GM12878 (cell line): ENCODE results near the gene SLC35E1. TPM values are rescaled to one million over a fixed set of nuclear protein-coding genes. Genes with fewer than 3 reads are reported as not detected.
A peak's percentile ranks its signal among the peaks of the same experiment; 100 is the strongest.

Experiments used
- ATAC-seq: fragments of 200-7000 bp; cut with Tn5 transposase; 3 replicates; pipeline ENCODE4 v1.9.1; 2020; ENCODE audit warnings: mild to moderate bottlenecking, moderate library complexity
- BruUV-seq: library from RNA; stranded (reverse); fragments of 400-500 nt; replicated peaks from 2 replicates; lab custom pipeline; 2021; lab: Mats Ljungman, UMichigan
- CTCF ChIA-PET: fragments of 300-600 bp; sonication (Branson Sonifier 250); formaldehyde crosslinking; extraction: SDS; loops from one replicate; lab custom pipeline; 2021; ENCODE audit warnings: inconsistent platforms; lab: Yijun Ruan, JAX
- POLR2A ChIA-PET: fragments of 350-600 bp; formaldehyde crosslinking; extraction: SDS; loops from one replicate; lab custom pipeline; 2021; ENCODE audit warnings: inconsistent platforms; lab: Charles Lee
- RAD21 ChIA-PET: fragments of 300-600 bp; sonication (Branson Sonifier 250); formaldehyde crosslinking; loops from one replicate; lab custom pipeline; 2023; ENCODE audit warnings: antibody characterized with exemption; ENCODE audit not compliant: unreplicated experiment; lab: Charles Lee
- SMC1A ChIA-PET: fragments of 300-600 bp; sonication (Branson Sonifier 250); formaldehyde crosslinking; loops from one replicate; lab custom pipeline; 2023; ENCODE audit not compliant: unreplicated experiment, uncharacterized antibody; lab: Charles Lee
- DNase-seq: peaks from one replicate; pipeline ENCODE4 v3.0.0-alpha.2; 2011; ENCODE audit warnings: low read depth, low spot score
- FAIRE-seq: peaks from 3 replicates; lab custom pipeline; 2011; peaks lifted over from hg19 to GRCh38; lab: Jason Lieb, UNC
- H2AFZ ChIP-seq: 2 replicates; pipeline ENCODE4 v1.6.0; 2011; ENCODE audit warnings: low read depth, low read length, control low read depth; ENCODE audit not compliant: control insufficient read depth
- H3K27ac ChIP-seq: 2 replicates; pipeline ENCODE4 v1.5.1; 2011; ENCODE audit warnings: control low read depth; ENCODE audit not compliant: control insufficient read depth, insufficient read depth
- H3K27me3 ChIP-seq, 2 experiments: replicated peaks in 1 of 2; 2 replicates each; pipeline versions ENCODE4 v1.6.0 to v1.6.1; 2011; ENCODE audit warnings: low read length in 1 of 2; ENCODE audit not compliant: control insufficient read depth in 2 of 2, insufficient read depth in 2 of 2
- H3K36me3 ChIP-seq, 2 experiments: 2 replicates each; pipeline ENCODE4 v1.5.1; 2011; ENCODE audit warnings: low read length in 1 of 2; ENCODE audit not compliant: control insufficient read depth in 2 of 2, insufficient read depth in 2 of 2
- H3K4me1 ChIP-seq: 2 replicates; pipeline ENCODE4 v1.6.1; 2011; ENCODE audit warnings: mild to moderate bottlenecking, low read length, moderate library complexity, mixed read lengths; ENCODE audit not compliant: control insufficient read depth, insufficient read depth
- H3K4me2 ChIP-seq: 2 replicates; pipeline ENCODE4 v1.6.0; 2011; ENCODE audit warnings: control low read depth; ENCODE audit not compliant: control insufficient read depth, insufficient read depth
- H3K4me3 ChIP-seq: fragments of 200-600 bp; sonication (generic); 2 replicates; pipeline ENCODE4 v1.5.1; 2016
- H3K79me2 ChIP-seq: 2 replicates; pipeline ENCODE4 v1.6.0; 2011; ENCODE audit warnings: low read length; ENCODE audit not compliant: control insufficient read depth, insufficient read depth
- H3K9ac ChIP-seq: 2 replicates; pipeline ENCODE4 v1.8.0; 2011; ENCODE audit warnings: low read length, control low read depth, mixed read lengths; ENCODE audit not compliant: control insufficient read depth, insufficient read depth
- H3K9me3 ChIP-seq: replicated peaks from 3 replicates; pipeline ENCODE4 v1.5.1; 2011; ENCODE audit warnings: mild to moderate bottlenecking, low read length; ENCODE audit not compliant: control insufficient read depth, insufficient read depth
- H4K20me1 ChIP-seq: 2 replicates; pipeline ENCODE4 v1.6.0; 2011; ENCODE audit not compliant: control insufficient read depth, insufficient read depth
- CEBPB ChIP-seq, 2 experiments: fragments of 150-350 bp in 1 of 2; IDR thresholded peaks; 2 replicates each; pipeline ENCODE4 v1.6.1; 2012 to 2014; ENCODE audit warnings: low read depth in 2 of 2, low read length in 2 of 2, borderline replicate concordance in 1 of 2, inconsistent platforms in 1 of 2
- POLR2A ChIP-seq: IDR thresholded peaks from 2 replicates; pipeline ENCODE4 v1.6.1; 2011; ENCODE audit warnings: low read depth, mild to moderate bottlenecking, low read length
- WGBS: methylation state at CpG from one replicate; pipeline ENCODE4 v1.1.6; 2016; ENCODE audit warnings: low lambda C conversion rate; ENCODE audit not compliant: insufficient replicate concordance, insufficient coverage; ENCODE audit errors: missing lambda C conversion rate; 5-methylcytosine and 5-hydroxymethylcytosine counted together
- in situ Hi-C: fragments of 300-500 bp; cut with MboI; formaldehyde crosslinking; loops from 9 replicates; pipeline ENCODE4 v1.14.3; 2018; ENCODE audit warnings: mixed read lengths
- intact Hi-C: fragments of 100-400 bp; cut with micrococcal nuclease; formaldehyde crosslinking; loops from one replicate; pipeline ENCODE4 v1.14.2; 2022; ENCODE audit not compliant: unreplicated experiment
- polyA plus RNA-seq, 11 experiments: library from polyadenylated mRNA; depleted of rRNA in 4 of 11; unstranded in 6 of 11; stranded (reverse) in 5 of 11; fragments of >200 nt; fragmentation: Nextera tagmentation in 4 of 11; fragmentation: Illumina TruSeq in 1 of 11; extraction: Ambion mirVana in 4 of 11; extraction: Trizol in 1 of 11; gene quantifications; 1 replicate in 1 of 11; 2 replicates in 10 of 11; pipeline versions ENCODE4 v1.2.1 to v1.2.3, GENCODE V29; 2011 to 2016; ENCODE audit warnings: inconsistent platforms in 2 of 11, missing spikeins in 2 of 11, low read depth in 1 of 11
- total RNA-seq, 4 experiments: library from RNA; depleted of rRNA in 3 of 4; stranded (reverse); fragments of >200 nt in 3 of 4; fragmentation: Illumina TruSeq in 1 of 4; extraction: Trizol in 1 of 4; gene quantifications; 2 replicates each; pipeline versions ENCODE4 v1.2.1 to v1.2.3, GENCODE V29; 2013 to 2021
- TF ChIP-seq, protein P1 (sequence below): fragments of 450-650 bp; IDR thresholded peaks from 2 replicates; pipeline ENCODE4 v1.6.1; 2017; ENCODE audit warnings: borderline replicate concordance

The SLC35E1 gene
- total and polyA plus RNA-seq, 10 of the 15 experiments (the other 5 are each of a cell fraction or from before 2014, with no cell fraction given) = 11.3 to 37.7 (median 22.1) TPM

DNA sequence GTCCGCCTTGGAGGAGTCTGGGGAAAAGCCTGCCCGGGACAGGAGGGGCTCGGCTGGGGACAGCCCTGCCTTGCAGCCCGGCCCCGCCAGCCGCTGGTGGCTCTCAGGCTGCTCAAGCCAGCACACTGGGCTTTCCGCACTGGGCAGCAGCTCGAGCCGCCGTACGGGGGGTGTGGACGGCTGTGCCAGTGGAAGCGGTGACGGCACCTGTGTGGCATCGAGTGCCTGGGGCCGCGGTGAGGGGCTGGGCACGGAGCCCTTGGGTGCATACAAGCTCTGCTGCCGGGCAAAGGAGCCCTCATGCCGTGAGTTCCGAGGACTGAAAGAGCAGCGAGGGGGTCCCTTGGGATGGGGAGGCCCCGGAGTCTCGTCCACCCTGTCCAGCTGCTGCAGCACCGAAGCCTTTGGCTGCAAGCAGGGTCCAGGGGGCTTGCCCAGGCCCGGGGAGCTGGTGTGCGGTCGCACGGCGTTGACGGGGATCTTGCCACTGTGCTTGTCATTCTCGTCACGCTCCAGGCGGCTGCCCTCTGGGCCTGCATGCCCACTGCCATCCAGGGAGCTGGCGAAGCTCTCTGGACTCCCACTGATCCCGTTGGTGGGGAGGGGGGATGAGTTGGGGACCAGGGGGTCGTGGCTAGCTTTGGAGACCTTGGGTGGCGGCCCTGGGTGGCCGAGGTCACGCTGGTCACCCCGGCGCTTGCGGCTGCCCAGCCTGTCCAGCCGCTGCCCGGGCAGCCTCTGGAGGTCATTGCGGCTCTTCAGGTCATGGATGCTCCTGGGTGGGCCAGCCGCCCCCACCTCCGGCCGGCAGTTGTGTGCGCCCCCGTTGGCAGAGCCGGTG lies 4.7 kb upstream of the SLC35E1 start:
- no peaks in the 10 kb centered on the region for H3K9me3 ChIP-seq
- H3K9ac ChIP-seq = no peak overlapping the region
- 97% methylated on average over 35 of the region's 52 CpGs for WGBS
- peaks cover 85% of the 10 kb centered on the region for H3K79me2 ChIP-seq
- no TSS peak for BruUV-seq
- no peaks in the 10 kb centered on the region for H3K27me3 ChIP-seq
- peaks cover 2% of the 10 kb centered on the region; the same call in 1 of the 2 replicates for H4K20me1 ChIP-seq
- in situ Hi-C loops (loop anchor here (25.0 kb wide), 1 partner anchor 1990 kb away; the partner anchor contains the start of gene CLEC17A), intact Hi-C loops (no loop called here)
- POLR2A ChIA-PET = interaction anchor here (0.5 to 6.5 kb wide), 5 partner anchors 9 to 58 kb away, joined by 3 to 93 read pairs (median 3); no protein-coding TSS in a partner anchor
- TF ChIP-seq CEBPB (IDR thresholded peaks at IDR 0.05; ENCODE audit: borderline replicate concordance in 1 of 2, low read depth in 2 of 2, low read length in 2 of 2) (no peak), POLR2A (peak; percentile 30; the same call in 1 of the 2 replicates)
- TF ChIP-seq, protein P1, sequence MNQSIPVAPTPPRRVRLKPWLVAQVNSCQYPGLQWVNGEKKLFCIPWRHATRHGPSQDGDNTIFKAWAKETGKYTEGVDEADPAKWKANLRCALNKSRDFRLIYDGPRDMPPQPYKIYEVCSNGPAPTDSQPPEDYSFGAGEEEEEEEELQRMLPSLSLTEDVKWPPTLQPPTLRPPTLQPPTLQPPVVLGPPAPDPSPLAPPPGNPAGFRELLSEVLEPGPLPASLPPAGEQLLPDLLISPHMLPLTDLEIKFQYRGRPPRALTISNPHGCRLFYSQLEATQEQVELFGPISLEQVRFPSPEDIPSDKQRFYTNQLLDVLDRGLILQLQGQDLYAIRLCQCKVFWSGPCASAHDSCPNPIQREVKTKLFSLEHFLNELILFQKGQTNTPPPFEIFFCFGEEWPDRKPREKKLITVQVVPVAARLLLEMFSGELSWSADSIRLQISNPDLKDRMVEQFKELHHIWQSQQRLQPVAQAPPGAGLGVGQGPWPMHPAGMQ = no peak
- SMC1A ChIA-PET = interaction anchor here (0.7 to 1.2 kb wide), 3 partner anchors 11 to 85 kb away, joined by 3 to 8 read pairs (median 3); no protein-coding TSS in a partner anchor
- H3K4me1 ChIP-seq = peaks cover 17% of the 10 kb centered on the region
- peaks cover 19 to 38% of the 10 kb centered on the region in 2 experiments for H3K36me3 ChIP-seq
- no peak for FAIRE-seq
- H3K27ac ChIP-seq = no peak overlapping the region
- ATAC-seq = no peak
- RAD21 ChIA-PET = interaction anchor here (0.9 to 4.1 kb wide), 2 partner anchors 10 to 15 kb away, joined by 3 to 17 read pairs; no protein-coding TSS in a partner anchor
- no peak overlapping the region for H3K4me3 ChIP-seq
- H3K4me2 ChIP-seq = no peak overlapping the region
- CTCF ChIA-PET = no interaction called here
- no peak overlapping the region for H2AFZ ChIP-seq
- DNase-seq = no peak
